ENCODE measurements around the gene NEUROD4. TPM values are rescaled to one million over a fixed set of nuclear protein-coding genes. Genes with fewer than 3 reads are reported as not detected.

NEUROD4 gene
- total and polyA plus RNA-seq, 8 donors = not detected

- DNase-seq = no peak
- H3K27ac ChIP-seq = no peak overlapping the region
- H3K36me3 ChIP-seq = no peaks in the 10 kb centered on the region
- TF ChIP-seq POLR2AphosphoS5 (IDR thresholded peaks at IDR 0.05) (no peak), CTCF (IDR thresholded peaks at IDR 0.05) (no peak), POLR2A (IDR thresholded peaks at IDR 0.05) (no peak), EP300 (IDR thresholded peaks at IDR 0.05) (no peak)
- H3K4me3 ChIP-seq = no peak overlapping the region
- H3K9me3 ChIP-seq = no peaks in the 10 kb centered on the region
- H3K27me3 ChIP-seq = no peaks in the 10 kb centered on the region
- 53 to 60% (median 58%) methylated on average over 7 of the region's 7 CpGs for WGBS, 5 donors
- no peaks in the 10 kb centered on the region for H3K4me1 ChIP-seq
- intact Hi-C loops (cut with DNase I; ENCODE audit: low total_unique reads) = no loop called here
Measured at GRCh38 chr12:55051197-55051947, 31.6 kb downstream of the NEUROD4 start.

- Histone ChIP-seq H3K4me3 (no peak overlapping the region), H3K36me3 (no peaks in the 10 kb centered on the region), H3K27me3 (peaks cover 0 to 10% (median 0%) of the 10 kb centered on the region in 3 donors), H3K4me1 (no peaks in the 10 kb centered on the region), H3K27ac (no peak overlapping the region), H3K9me3 (no peaks in the 10 kb centered on the region)
- TF ChIP-seq POLR2A (IDR thresholded peaks at IDR 0.05) (no peak), EP300 (IDR thresholded peaks at IDR 0.05) (no peak), POLR2AphosphoS5 (IDR thresholded peaks at IDR 0.05) (no peak), CTCF (IDR thresholded peaks at IDR 0.05) (no peak)
- intact Hi-C loops (cut with DNase I; ENCODE audit: low total_unique reads) = no loop called here
- WGBS, 5 donors = 43 to 60% (median 48%) methylated on average over 5 of the region's 5 CpGs
- peak in 1 of 2 donors; percentile 17 for DNase-seq
Measured at GRCh38 chr12:55057481-55057880, 37.7 kb downstream of the NEUROD4 start.

DNA sequence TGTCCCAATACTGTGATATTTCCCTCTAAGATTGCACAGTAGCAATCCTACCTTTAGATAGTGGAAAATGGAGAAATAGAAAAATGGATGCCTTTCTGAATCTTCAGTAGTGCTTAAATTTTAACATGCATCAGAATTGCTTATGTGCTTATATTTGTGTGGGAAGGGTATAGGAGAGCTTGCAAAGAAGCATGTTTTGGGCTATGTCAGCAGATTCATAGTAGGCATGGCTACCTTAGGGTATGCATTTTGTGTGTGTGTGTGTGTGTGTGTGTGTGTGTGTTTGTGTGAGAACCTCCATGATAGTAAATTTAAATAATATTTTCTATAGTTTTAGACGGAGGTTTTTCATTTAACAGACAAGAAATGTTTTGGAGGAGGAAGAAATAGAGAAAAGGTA, 38.3 kb downstream of the NEUROD4 start:
- no peak for DNase-seq

DNA sequence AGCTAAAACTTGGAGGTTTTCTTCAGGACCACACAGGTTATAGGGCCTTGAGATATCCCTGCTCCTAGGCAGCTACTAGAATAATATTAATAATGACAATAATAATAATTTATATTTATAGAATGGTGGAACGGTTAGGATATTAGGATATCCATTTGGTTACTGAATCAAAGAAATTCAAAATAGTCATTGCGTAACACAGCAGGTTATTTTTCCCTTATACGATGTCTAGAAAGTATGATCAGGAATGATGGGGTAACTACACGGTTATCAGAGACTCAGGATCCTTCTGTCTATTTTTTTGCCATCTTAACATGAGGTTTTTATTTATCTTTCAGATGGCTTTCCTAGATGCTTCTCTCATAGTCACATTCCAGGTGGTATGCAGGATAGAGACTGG, 39.0 kb downstream of the NEUROD4 start:
- no peak for DNase-seq
- Histone ChIP-seq H3K4me1 (no peaks in the 10 kb centered on the region), H3K9me3 (no peaks in the 10 kb centered on the region), H3K4me3 (no peak overlapping the region), H3K36me3 (no peaks in the 10 kb centered on the region), H3K27me3 (peaks cover 0 to 17% (median 0%) of the 10 kb centered on the region in 3 donors), H3K27ac (no peak overlapping the region)
- TF ChIP-seq CTCF (IDR thresholded peaks at IDR 0.05) (no peak), POLR2AphosphoS5 (IDR thresholded peaks at IDR 0.05) (no peak), EP300 (IDR thresholded peaks at IDR 0.05) (no peak), POLR2A (IDR thresholded peaks at IDR 0.05) (no peak)
- 85 to 90% (median 89%) methylated on average over 4 of the region's 4 CpGs for WGBS, 5 donors
- intact Hi-C loops (cut with DNase I; ENCODE audit: low total_unique reads) = no loop called here

More for the DNA sequence above, 38.3 kb downstream of the NEUROD4 start:
- Histone ChIP-seq H3K9me3 (no peaks in the 10 kb centered on the region), H3K27ac (no peak overlapping the region), H3K4me1 (no peaks in the 10 kb centered on the region), H3K36me3 (no peaks in the 10 kb centered on the region), H3K4me3 (no peak overlapping the region), H3K27me3 (peaks cover 0 to 14% (median 0%) of the 10 kb centered on the region in 3 donors)
- TF ChIP-seq POLR2AphosphoS5 (IDR thresholded peaks at IDR 0.05) = no peak
- no peak for TF ChIP-seq CTCF (IDR thresholded peaks at IDR 0.05)
- TF ChIP-seq EP300 (IDR thresholded peaks at IDR 0.05) = no peak
- no peak for TF ChIP-seq POLR2A (IDR thresholded peaks at IDR 0.05)
- WGBS, 5 donors = 83 to 90% (median 84%) methylated on average over 1 of the region's 1 CpG
- intact Hi-C loops (cut with DNase I; ENCODE audit: low total_unique reads) = no loop called here
